NCI-H1930 (cell line): Measurements from ENCODE around the gene ODF2L.
"Not testable (repeated sequence)": the region's sequence is repeated elsewhere in the genome, so short reads cannot be mapped to it uniquely, and the experiment has no call there.

Experiments
- DNase-seq, 2 experiments: peaks; one replicate each; lab custom pipeline; 2025; lab: John Stamatoyannopoulos, UW

Gene ODF2L

DNA sequence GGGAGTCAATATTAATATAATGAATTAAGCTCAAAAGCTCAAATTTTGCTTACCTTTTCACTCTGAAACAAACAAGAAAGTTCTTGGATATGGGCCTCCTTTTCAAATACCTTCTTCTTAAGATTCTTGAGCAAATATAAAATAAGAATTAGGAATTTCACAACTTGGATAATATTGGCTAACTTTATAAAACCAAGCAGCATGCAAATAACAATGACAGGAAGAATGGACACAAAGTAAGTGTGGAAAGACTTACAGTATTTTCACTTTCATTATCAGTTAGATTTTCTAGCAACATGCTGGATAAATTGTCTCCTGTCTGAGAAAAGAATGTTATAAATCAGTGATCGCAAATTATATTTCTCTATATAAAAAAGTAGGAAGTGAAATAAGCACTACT is 13.2 kb downstream of the ODF2L start:
- DNase-seq, result no peak

DNA sequence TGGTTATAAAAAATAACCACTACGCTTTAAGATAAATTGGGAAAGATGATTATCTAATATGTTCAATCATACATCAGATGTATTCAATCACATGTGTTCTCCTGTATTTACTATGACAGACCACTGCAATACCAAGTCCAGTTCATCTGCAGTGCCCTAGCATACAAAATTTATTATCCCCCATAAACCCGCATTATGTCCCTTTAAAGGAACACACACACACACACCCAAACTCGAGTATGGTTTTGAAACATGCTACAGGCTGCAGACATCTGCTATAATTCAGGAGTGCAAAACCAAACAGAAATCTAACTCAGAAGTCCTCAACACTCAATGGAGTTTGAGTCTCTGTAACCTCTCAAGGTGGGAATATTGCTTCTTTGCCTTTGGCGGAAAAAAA is 14.9 kb downstream of the ODF2L start:
- no peak for DNase-seq

DNA sequence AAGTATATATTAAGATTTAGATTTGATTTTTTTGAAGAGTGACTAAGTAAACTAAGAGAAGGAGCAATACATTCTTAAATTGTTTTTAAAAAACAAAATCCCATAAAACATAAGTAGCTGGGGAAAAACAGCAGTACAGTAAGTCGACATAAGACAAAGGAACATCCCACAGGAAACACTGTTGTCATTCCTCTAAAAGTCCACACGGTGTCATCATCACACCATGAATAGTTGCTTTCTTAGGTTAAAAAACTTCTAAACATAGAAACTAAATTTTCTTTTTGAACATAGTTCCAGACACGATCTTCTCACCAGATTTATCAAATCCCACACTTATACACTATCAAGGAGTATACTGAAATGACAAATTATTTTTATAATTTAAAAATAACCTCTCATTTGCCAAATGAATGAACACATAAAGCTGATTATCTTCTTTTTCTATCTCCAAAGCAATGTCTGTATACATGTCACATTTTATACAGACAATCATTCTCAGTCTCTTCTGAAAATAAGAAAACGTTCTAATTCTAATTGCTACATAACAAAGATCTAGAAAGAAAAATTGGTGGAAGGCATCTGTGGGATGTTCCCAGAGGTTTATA is 15.8 kb downstream of the ODF2L start:
- DNase-seq, result peak; percentile 5 to 22

DNA sequence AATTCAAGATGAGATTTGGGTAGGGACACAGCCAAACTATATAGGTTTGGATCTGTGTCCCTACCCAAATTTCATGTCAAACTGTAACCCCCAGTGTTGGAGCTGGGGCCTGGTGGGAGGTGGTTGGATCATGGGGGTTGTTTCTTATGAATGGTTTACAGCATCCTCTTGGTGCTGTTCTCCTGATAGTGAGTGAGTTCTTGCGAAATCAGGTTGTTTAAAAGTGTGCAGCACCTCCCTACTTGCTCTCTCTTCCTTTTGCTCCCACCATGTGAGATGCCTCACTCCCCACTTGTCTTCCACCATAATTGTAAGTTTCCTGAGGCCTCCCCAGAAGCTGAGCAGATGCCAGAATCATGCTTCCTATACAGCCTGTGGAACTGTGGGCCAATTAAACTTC is 17.3 kb downstream of the ODF2L start:
- DNase-seq, result no peak

DNA sequence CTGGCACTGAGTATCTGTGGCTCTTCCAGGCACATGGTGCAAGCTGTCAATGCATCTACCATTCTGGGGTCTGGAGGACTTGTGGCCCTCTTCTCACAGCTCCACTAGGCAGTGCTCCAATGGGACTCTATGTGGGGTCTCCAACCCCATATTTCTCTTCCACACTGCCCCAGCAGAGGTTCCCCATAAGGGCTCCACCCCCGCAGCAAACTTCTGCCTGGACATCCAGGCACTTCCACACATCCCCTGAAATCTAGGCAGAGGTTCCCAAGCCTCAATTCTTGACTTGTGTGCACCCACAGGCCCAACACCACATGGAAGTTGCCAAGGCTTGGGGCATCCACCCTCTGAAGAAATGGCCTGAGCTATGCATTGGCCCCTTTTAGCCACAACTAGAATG is 18.8 kb downstream of the ODF2L start:
- no peak for DNase-seq

DNA sequence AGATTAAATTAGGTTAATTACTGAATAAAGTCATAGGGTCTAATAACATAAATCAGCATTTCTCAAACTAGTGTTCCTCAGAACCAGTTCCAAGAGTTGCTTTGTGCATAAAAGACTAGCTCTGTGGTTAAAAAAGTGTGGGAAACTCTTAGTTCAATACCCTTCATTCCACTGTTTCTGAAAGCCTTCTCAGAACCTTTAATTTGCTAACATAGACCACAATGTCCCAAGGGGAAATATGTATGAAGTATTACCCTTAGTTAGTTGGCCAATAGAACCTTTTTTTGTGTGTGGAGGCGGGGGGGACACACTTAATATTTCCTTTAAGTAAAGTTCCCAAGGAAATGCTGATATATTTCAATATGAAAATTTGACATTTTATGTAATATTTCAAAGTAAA is 20.4 kb downstream of the ODF2L start:
- DNase-seq, result no peak

DNA sequence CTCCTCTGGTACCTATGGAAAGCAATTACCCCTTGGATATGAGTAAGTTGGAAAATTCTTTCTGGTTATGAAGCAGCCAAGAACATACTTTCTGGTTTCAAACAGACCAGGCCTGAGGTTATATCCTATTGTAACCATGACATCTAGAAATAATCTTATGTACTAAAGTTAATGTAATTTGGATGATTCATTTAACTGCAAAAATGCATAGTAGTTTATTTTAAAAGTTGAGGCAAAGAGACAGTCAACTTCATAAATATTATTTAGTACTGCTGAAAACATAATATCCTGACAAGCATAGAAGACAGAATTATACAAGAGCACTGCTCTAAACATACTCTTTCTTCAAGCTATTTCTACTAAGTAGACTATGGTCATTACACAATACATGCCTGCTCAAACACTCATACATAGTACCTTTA is 25.5 kb downstream of the ODF2L start:
- no peak for DNase-seq

DNA sequence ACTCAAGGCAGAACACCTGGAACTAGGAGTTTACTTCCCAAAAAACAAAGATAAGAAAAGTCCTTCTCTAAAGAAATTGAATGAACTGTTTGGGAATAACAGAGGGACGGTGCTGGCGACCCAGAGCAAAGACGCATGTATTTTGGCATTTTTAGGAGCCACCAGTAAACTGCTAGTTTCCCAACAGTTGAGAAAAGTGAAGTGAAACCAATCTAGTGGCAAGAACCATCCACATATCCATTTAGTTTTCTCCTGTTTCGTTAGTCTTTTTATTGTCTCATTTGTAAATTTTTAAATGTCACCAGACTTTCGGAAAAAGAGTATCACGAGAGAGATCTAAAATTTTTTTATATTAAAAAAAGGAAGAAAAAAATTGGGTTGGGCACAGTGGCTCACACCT is 30.2 kb downstream of the ODF2L start:
- no peak for DNase-seq

DNA sequence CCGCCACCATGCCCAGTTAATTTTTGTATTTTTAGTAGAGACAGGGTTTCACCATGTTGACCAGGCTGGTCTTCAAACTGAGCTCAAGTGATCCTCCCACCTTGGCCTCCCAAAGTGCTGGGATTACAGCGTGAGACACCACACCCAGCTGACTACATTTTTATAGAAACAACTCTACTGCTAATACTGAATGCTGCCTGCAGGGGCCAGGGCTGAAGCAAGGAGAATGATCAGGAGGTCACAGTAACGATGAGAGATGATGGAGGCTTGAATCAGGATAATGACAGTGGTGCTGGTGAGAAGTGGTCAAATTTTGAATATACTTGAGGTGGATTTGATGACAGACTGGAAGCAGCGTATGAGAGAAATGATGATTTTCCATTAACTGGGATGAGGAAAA is 33.3 kb downstream of the ODF2L start:
- no peak for DNase-seq

DNA sequence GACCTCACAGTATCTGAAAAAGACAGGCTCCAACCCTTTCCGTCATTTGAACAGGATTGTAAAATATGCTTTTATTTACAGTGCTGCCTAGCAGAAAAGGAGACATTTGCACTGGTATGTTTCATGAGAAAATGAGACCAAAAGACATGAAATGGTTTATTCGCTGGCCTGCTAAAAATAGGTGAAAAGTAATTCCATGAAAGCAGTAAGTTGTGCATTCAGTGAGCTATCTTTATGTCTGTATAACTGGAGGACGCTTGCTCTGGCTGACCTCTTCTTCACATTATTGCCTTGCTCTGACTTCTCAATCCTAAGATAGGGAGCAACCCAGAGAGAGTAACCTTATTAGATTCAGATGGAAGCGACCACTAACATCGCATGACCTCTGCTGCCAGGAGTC is 38.3 kb downstream of the ODF2L start:
- DNase-seq, result no peak

DNA sequence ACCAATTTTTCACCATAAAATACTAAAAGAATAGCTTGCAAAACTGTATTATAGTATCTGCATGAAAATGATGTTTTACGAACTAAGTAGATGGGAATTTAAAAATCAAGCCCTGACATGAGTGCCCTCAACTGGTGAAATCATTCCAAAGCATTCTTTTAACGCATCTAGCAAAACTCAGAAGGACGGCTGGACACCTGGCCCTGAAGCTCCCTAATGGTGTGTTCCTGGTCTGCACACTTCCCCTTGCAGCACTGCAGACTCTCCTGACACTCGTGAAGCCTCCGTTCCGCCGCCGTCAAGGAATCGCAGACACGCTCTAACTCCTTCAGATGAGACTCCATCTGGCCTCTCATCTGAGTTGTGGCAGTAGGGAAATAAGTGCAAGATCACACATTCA is 39.9 kb downstream of the ODF2L start:
- DNase-seq, result no peak

DNA sequence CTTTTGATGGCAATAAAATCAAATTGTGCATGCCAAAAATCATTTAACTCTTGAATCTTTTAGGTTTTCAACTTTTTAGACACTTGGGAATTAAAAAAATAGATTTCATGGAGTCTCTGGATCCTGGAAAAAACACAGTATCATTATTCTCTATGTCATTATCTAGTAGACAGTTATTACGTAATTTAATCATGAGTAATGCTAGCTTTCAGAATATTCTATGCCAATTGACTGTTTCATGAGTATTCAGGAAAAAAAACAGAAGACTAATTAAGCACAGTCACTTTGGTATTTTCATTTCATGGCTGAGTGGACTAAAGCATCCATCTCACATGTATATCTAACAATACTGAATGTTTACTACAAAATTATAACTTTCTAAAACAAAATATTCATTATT is 44.0 kb downstream of the ODF2L start:
- DNase-seq, result no peak

DNA sequence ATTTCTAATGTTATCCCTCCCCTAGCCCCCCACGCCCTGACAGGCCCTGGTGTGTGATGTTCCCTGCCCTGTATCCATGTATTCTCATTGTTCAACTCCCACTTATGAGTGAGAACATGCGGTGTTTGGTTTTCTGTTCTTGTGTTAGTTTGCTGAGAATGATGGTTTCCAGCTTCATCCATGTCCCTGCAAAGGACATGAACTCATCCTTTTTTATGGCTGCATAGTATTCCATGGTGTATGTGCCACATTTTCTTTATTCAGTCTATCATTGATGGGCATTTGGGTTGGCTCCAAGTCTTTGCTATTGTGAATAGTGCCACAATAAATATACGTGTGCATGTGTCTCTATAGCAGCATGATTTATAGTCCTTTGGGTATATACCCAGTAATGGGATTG is 45.9 kb downstream of the ODF2L start:
- not testable (repeated sequence) for DNase-seq

DNA sequence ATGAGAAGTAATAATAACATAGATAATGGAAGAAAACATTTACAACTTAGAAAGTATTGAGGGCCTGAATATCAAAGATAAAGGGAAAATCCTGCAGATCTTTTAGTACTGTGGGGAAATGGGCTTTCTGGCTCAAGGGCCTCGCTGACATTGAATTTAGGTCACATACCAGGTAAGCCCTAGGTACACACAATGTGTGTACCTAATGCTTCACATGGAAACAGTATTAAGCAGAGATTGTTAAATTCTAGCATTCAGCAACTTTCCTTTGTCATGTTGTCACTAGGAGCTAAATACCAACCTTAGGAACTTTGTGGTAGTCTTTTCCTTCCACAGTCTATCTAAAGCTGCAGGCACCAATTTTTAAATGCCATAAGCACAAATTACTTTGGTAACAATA is 49.7 kb downstream of the ODF2L start:
- DNase-seq, result no peak

DNA sequence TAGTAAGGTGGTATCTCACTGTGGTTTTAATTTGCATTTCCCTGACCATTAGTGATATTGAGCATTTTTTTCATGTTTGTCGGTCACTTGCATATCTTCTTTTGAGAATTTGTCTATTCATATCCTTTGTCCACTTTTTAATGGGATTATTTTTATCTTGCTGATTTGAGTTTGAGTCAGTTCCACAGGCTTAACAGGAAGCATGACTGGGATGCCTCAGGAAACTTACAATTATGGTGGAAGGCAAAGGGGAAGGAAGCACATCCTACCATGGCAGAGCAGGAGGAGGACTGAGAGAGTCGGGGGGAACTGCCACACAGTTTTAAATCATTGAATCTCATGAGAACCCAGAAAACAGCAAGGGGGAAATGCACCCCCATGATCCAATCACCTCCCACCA is 51.1 kb downstream of the ODF2L start:
- DNase-seq, result no peak

DNA sequence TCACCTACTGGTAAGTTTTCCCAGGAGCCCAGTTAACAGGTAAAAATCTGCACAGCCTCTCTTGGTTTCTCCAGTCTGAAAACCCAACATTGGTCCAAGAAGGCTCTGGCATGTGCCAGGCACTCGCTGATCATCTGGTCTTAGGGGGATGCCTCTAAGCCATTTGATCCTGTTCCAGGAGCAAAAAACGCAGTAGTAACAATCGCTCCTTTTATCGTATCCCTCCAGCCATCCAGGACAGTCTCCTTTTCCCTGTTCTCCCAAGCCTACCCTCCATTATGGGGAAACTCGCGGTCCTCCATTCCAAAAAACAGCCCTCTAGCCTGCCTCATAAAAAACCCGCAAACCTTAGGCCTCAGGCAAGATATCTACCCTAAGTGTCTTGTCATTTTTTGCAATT is 56.2 kb downstream of the ODF2L start:
- no peak for DNase-seq

DNA sequence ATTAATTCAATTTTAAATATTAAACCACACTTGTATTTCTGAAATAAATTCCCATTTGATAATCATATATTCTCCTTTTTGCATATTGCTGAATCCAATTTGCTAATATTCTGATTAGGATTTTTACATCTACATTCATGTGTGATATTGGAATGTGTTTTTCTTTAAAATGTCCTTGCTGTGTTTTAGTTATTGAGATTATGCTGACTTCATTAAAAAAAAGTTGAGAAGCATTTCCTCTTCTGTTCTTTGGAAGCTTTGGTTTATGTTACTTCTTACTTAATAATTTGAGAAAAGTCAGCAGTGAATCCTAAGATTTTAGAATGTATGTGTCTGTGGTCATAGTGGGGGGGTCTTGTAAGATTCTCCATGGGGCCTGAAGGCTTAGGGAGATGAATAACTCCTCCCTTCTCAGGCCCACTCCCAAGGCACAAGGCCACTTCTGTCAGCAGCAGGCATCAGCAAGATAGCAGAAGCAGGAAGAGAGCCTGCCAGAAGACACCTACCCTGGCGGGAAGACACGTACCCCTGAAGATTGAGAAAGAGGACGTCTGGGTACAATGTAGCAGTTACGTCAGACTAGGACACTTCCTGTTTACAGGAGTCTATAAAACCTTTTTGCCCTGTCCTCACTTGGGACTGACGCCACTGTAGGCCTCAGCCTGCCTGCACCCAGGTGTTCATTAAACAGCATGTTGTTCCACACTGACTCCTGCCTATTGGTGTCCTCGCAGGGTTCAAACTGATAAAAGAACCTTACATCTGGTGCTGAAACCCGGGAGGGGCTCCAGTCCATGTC is 56.9 kb downstream of the ODF2L start:
- no peak for DNase-seq

DNA sequence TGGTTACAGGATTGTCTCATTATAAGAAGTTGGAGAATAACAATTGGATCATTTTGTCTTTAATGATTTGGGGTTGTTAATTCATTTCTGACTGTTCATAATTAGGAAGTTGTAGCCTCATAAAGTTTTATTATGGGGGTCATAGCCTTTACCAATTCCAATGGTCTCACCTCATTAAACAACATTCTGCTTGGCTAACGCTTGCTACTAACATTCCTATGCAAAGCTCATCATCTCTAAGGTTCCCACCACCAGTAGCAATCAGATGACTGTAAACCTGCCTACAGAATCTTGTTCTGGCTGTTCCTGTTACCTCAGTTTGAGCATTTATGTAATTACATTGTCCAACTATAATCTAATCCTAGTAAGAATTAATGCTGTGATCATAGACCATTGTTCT is 60.2 kb downstream of the ODF2L start:
- no peak for DNase-seq

DNA sequence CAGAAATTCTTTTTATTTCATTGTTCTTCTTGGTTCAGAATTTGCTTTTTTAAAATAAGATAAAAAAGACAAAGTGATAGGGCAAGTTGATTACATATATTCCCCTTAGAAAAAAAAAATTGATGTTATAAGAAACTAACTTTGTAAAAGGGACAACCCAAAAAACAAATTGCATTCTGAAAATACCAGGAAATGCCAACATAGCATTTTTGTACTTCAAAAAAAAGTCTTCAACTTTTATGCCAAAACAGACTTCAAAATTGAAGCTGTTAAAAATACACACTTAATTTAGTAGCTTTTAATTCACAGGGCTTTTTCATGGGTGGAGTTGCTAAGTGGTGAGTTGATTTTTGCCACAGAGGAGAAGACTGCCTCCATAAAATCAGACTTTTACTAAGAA is 70.9 kb downstream of the ODF2L start:
- no peak for DNase-seq

DNA sequence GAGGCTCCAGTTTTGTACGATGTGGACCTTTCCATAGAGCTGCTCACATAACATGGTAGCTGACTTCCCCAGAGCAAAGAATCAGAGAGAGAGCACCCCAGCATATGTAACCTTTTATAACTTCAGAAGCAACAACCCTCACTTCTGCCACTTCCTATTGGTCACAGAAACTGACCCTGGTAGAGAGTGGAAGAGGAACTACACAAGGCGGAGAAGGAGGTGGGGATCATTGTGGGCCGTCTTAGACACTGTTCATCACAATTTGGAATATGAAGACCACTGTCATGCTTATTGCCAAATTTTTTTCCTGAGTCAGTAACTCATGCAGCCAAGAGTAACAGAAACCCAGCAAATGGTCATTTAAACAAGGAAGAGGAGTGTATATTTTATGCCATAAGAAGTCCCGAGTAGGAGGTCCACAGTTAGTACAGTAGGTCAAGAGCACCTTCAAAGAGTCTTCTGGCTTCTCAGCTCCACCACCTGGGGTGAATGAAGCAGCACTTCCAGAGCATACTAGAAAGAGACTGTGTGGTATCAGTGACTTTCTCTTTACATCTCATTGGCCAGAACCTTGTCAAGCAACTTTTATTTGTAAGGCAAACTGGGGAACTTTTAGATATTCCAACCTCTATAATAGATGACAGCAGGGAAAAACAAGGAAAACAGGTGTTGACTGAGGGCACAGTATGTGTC is 71.8 kb downstream of the ODF2L start:
- DNase-seq, result no peak

DNA sequence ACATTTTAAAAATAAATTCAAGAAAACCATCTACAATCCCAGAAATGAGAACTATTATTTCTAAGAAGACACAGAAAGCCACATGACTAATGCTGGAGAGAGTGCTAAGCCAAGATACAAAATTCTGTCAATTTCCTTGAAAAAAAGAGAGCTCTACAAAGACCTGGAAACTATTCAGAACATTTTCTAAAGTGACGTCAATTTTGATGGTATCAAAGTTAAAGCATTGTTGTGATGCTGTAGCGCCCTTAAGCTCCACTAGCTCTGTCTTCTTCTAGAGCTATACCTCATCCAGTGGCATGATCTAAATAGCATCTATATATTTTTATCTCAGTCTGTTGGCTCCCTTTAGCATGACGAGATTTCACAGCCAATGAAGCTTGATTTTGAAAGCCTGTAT is 73.9 kb downstream of the ODF2L start:
- DNase-seq, result no peak

DNA sequence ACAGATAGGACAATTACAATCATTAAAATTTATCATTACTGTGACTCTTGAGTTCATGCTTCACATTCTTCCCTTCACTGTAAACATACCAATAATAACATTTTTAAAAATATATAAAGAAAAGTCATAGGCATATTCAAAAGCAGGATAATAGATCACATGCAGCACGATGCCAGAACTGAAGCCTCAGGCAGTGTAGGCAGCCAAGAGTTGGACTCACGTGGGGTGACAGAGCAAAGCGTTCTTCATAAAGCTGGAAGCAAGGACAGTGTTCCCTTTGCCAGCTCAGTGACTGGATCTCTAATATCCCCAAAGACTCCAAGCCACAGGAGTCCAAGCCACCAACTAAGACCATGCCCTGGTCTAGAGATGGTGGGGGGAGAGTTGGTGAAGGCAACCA is 77.7 kb downstream of the ODF2L start:
- no peak for DNase-seq

DNA sequence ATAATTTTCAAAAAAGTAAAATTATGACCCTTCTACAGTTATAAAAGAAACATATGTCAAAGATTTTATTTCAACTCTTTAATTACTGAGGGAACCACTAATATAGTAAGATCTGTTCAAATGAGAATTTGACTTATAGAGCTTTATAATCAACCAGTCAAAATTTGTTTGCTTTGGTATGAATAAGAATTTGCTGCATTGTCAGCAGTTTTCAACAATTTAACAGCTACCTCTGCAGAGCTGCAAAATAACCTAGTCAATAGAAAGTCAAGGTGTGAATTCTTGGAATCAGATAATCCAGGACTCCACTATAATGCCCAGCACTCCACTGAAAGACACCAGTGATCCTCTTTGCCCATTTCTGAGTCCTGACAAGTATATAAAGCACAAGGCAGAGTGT is 78.2 kb downstream of the ODF2L start:
- no peak for DNase-seq
